G401.6 (cell line): ENCODE results near the gene TARP.
"Not testable (repeated sequence)": the region's sequence is repeated elsewhere in the genome, so short reads cannot be mapped to it uniquely, and the experiment has no call there.

Experiments
- FAIRE-seq: peaks from 2 replicates; lab custom pipeline; 2012; peaks lifted over from hg19 to GRCh38; lab: Jason Lieb, UNC

The TARP gene

DNA sequence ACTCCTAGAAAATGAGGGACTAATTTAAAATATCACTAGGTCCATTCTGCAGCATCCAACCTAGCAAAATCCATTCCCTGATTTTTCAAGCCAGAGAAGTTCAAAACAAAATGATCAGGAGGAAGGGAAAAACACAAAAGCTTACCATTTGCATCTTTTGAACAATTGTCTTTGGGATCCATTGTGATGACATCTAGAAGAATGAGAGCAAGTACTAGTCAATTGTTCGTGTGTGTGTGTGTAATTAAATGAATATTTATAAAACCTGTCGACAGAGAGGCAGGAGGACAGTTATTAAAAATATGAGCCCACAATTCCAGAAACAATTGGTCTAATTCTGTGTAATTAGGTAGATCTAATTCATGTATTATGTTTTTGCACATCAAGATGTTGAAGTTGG lies 11.4 kb downstream of the TARP start:
- not testable (repeated sequence) for FAIRE-seq

DNA sequence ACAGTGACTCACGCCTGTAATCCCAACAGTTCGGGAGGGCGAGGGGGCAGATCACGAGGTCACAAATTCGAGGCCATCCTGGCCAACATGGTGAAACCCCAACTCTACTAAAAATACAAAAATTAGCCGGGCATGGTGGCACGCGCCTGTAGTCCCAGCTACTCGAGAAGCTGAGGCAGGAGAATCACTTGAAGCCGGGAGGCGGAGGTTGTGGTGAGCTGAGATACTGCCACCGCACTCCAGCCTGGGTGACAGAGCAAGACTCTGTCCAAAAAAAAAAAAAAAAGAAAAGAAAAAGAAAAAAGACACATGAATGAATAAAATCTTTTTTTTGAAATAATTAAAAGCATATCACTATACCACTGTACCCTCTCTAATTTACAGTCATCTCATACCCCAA lies 11.8 kb downstream of the TARP start:
- not testable (repeated sequence) for FAIRE-seq

DNA sequence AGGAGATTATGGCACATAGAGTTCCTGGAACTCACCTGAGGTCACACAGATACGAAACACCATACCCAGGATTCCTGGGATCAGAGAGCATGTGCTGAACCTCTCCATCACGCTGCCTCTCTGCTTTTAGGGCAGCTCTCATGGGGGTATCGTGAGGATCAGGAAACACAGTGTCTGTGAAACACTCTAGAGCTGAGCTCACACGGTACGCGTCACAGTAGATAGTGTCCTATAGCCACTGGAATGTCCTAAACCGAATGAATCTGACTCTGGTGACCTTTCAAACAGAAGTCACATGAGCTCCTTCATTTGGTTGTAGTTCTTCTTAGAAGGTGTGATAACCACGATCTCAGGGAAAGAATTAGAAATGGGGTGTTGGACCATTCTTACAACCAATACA lies 14.3 kb downstream of the TARP start:
- not testable (repeated sequence) for FAIRE-seq

DNA sequence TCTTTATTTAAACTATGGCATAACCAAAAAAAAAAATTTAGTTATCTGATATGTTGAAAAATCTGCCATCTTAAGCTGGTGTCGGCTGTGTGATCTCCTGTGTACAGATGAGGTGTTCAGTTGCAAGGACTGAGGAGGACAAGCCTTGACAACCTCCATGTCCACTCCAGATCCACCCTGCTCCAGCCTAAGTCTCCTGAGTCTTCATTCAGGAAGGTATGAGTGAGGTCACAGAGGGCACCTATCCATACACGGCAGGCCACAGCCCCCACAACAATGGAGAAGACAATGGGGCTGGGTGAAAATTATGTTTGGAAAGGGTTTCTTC lies 16.1 kb downstream of the TARP start:
- no peak for FAIRE-seq

DNA sequence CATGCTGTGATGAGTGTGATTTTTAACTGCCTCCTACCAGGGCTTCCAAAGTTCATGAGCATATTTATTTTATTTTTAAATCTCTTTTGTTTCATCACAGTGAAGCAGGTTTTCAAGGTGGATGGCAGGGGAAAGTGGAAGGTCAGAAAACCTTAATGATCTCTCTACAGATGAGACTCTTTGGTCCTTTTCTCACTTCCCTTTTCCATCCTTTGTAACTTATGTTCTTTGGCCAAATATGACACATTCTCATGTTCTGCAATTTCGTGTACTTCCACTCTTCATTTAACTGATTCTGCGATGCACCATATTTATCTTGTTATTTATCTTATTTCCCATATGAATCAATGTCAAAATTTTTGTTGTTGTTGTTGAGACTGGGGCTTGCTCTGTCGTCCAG lies 23.6 kb downstream of the TARP start:
- not testable (repeated sequence) for FAIRE-seq

DNA sequence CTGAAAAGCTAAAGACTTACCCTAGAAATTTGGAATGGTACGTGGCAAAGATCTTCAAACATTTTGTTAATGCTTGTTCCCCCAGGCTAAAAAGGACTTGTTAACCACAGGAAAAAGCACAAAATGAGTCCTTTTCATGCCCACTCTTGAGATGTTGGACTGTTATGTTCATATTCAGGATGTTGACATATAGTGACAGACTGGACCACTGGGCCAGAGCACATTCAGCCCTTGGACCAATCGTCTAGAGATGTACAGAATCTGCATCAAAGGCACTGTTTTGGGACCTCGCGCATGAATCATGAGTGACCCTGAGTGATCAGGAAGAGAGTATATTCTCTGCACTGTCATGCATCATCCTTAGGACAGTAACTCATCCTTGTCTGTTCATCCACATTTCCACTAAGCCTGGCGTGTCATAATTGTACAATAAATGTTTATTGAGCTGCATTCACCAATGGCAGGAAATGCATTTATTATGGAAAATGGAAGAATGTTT lies 25.3 kb downstream of the TARP start:
- no peak for FAIRE-seq

DNA sequence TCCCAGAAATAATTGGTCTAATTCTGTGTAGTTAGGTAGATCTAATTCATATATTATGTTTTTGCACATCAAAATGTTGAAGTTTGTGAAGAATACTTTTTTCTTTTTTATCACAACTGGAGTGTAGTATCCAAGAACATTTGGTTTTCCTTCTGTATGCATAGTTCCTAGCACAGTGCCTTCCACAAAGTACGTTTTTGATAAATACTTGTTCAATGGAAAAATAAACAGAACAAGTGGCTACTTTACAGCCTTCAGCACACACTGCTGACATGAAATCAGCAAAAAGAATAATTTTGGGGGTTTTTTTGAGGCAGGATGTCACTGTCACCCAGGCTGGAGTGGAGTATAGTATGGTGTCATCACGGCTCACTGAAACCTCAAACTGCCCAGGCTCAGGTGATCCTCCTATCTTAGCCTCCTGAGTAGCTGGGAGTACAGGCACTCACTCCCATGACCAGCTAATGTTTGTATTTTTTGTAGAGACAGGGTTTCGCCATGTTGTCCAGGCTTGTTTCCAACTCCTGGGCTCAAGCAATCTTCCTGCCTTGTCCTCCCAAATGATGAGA lies 27.9 kb downstream of the TARP start:
- no peak for FAIRE-seq

DNA sequence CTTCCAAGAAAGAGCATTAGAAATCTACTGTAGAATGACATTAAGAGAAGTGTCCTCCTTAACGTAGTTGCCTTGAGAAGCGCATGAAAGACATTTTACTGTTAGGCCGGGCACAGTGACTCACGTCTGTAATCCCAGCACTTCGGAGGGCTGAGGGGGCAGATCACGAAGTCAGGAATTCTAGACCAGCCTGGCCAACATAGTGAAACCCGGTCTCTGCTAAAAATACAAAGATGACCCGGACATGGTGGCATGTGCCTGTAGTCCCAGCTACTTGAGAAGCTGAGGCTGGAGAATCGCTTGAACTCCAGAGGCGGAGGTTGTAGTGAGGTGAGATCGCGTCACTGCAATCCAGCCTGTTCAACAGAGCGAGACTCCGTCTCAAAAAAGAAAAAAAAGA lies 28.9 kb downstream of the TARP start:
- FAIRE-seq = no peak

DNA sequence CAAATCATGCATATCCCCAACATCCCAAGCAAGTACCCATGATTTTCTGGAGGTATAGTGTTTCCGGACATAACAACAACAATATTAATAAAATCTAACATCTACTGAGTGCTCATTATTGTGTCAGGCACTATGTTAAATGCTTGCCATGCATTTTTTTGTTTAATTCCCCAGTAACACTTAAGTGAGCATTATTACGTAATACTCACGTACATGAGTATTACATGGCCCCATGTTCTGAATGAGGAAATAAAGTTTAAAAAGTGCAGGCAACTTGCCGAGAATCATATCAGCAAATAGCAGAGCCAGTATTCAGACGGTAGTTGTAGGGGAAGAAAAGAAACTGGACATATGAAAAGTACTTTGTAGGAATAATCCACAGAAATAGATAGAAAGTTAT lies 30.1 kb downstream of the TARP start:
- FAIRE-seq = not testable (repeated sequence)

DNA sequence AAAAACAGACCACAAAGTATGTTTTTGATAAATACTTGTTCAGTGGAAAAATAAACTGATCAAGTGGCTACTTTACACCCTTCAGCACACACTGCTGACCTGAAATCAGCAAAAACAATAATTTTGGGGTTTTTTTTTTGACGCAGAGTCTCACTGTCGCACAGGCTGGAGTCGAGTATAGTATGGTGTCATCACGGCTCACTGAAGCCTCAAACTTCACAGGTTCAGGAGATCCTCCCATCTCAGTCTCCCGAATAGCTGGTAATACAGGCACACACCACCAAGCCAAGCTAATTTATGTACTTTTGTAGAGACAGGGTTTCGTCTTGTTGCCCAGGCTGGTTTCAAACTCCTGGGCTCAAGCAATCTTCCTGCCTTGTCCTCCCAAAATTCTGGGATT lies 30.6 kb downstream of the TARP start:
- FAIRE-seq = no peak

DNA sequence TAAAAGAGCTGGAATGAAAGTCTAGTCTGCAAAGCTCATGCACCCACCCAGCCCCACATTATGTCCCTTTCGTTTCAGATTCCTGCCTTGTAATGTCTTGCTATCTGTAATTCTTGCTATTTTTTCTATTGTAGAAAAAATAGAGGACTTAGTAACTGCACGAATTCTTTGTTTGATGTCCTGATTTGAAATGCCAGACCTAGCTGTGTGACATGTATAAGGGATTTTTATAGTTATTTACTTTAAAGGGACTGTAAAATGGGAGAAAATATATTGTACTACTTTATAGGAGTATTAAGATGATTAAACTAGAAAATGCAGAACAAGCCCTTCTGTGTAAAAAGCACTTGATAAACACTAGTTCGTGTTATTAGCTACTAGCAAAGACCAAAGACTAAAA lies 32.4 kb downstream of the TARP start:
- no peak for FAIRE-seq

DNA sequence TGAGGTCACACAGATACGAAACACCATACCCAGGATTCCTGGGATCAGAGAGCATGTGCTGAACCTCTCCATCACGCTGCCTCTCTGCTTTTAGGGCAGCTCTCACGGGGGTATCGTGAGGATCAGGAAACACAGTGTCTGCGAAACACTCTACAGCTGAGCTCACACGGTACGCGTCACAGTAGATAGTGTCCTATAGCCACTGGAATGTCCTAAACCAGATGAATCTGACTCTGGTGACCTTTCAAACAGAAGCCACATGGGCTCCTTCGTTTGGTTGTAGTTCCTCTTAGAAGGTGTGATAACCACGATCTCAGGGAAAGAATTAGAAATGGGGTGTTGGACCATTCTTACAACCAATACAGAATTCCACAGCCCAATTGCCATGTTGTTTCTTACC lies 34.3 kb downstream of the TARP start:
- FAIRE-seq = not testable (repeated sequence)

DNA sequence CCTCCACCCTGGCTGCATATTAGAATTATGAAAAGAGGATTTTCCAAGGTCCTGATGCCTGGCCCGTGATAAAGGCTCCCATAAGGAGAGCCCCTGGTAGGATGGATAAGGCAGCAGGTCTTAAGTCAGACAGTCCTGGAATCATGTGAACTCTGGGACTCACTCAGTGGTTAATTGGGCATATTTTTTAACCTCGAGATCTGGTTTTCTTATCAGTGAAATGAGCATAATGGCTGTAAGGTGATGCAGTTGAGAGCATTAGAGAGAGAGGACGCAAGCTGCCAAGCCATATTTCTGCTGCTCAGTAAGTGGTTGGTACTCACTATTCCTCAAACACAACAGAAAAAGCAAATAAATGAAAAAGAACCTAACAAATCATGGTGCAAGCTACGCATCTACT lies 37.8 kb downstream of the TARP start:
- no peak for FAIRE-seq

DNA sequence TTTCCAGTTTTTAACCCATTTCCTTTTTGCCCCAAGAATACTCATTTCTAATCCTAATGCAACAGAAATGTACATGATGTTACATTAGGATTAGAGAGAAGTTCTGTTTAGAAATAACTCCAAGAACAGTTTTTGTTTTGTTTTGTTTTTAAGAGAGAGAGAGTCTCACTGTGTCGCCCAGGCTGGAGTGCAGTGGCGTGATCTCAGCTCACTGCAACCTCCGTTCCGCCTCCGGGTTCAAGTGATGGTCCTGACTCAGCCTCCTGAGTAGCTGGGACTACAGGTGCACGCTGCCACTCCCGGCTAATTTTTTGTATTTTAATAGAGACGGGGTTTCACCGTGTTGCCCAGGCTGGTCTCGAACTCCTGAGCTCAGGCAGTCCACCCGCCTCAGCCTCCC lies 38.7 kb downstream of the TARP start:
- FAIRE-seq = not testable (repeated sequence)

DNA sequence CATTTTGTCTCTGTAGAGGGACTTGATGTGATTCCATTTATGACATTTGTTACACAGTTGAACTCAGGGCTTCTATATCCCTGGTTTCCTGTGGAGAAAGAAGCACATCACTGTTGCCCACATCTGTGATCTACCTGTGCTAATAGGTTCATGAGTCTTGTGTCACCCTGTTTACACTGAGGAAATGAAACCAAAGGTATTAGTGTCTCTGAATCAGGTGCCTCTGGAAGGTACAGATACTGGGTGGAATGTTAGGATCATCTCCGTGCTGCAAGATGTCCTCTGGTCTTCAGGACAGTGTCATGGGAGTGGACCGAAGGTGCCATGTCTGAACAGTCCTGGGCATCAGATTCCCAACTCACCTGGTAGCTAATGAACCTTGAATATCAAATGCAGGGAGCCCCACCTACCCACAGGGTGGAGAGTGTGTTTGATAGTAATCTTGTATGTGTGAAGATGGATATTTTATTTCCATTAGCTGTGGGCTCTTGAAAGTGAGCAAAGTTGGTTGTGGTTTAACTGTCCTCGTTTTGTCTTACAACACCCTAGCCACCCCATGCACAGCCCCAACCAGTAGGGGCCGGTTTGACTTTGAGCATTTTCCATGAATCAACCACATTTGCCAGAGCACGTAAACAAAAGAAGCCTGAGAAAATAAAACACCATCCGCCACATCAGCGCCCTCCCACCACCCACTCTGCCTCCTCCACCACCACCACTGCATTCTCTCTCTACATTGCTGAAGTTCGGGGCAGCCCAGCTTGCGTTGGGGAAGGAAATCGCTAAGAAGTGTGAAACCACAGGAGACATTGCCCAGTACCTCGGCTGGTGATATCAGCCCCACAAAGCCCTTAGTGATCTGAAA lies 40.7 kb downstream of the TARP start:
- no peak for FAIRE-seq

DNA sequence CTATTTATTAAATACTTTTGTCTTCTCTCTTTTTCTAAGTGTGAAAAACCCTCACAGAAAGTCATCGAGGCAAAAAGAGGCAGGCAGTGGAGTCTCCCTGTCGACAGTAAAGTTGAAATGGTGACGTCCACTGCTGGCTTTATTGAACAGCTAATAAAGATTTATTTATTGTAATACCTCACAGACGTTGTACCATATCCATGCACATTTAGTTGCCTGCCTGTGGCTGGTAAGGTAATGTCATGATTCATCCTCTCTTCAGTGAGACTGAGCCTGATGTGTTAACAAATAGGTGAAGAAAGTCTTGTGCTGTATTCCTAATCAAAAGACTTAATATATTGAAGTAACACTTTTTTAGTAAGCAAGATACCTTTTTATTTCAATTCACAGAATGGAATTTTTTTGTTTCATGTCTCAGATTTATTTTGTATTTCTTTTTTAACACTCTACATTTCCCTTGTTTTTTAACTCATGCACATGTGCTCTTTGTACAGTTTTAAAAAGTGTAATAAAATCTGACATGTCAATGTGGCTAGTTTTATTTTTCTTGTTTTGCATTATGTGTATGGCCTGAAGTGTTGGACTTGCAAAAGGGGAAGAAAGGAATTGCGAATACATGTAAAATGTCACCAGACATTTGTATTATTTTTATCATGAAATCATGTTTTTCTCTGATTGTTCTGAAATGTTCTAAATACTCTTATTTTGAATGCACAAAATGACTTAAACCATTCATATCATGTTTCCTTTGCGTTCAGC lies 43.4 kb downstream of the TARP start:
- FAIRE-seq = no peak

DNA sequence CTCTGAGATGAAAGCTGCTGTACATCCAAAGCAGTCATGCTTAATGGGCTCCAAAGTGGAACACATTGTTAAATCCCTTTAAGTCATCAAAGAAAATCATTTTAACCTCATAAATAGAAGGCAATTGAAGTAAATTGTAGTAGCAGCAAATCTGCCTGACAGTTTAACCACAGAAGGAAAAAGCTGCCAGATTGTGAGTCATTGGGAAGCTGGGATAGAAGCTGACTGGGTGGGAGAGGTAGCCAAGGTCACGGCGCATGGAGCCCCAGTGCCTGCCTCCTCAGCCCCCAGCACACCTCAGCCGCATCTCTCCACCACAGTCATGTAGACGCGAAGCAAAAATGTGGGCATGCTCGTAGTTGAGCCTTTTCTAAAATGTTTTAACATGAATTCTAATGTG lies 44.0 kb downstream of the TARP start:
- no peak for FAIRE-seq

DNA sequence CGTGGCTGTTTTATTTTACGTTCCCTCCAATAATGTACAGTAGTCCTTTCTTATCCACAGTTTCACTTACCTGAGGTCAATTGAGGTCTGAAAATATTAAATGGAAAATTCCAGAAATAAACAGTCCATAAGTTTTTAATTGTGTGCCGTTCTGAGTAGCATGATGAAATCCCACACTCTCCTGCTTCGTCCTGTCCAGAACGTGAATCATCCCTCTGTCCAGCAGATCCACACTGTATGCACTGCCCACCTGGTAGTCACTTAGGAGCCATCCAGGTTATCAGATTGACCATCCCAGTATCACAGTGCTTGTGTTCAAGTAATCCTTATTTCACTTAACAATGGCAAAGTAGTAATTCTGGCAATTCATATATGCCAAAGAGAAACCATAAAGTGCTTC lies 49.0 kb downstream of the TARP start:
- FAIRE-seq = no peak

DNA sequence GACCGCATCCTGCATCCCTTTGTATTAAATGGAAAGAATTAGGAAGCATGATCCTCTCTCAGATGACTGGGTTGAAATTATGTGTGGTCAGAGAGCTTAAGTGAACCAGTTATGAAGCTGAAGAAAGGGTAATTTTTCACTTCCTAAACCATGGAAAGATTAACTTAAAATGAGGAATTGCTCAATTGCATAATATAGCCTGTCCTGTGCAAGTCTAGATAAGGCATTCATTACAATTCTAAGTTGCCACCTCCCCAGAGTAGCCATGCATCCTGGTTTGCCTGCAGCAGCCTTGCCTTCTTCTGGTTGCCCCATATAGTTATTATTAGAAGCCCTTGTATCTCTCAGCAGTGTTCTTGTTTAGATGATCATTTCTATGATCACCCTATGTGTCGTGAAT lies 50.1 kb downstream of the TARP start:
- FAIRE-seq = no peak

DNA sequence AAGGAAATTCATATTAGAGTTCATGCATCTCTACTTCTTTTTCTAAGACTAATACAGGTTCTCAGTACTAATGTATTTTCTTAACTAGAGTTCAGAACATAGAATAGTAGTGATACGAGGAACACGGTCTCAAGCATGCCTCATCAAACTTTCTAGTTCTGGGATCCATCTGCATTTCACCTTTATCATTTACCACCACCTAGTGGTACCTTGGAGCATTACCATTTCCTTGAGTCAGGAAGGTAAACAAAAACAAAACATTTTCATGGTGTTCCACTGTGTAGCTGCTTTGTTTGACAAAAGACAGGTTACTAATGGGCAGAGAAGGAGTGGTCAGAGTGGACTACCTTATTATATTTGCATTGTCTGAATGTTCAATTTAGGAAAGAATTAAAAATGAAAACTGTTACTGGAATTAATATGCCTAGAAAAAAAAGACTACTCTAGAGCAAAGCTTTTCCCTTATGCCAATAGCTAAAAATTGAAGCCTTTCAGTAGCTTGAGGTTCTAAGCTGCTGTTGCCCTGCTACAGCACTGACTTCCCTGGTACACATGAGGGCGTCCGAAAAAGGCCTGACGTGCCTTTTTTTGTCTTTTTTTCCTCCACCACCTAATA lies 50.8 kb downstream of the TARP start:
- FAIRE-seq = peak; percentile 95

DNA sequence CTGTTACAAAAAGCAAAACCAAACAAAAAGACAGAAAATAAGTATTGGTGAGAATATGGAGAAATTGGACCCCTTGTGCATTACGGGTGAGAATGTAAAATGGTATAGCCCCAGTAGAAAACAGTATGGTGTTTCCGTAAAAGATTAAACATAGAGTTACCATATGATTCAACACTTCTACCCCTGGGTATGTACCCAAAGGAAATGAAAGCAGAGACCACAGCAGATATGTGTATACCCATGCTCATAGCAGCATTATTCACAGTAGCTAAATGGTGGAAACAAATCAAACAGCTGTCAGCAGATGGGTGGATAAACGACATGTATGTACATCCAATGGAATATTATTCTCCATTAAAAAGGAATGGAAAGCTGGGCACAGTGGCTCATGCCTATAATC lies 53.0 kb downstream of the TARP start:
- FAIRE-seq = no peak

DNA sequence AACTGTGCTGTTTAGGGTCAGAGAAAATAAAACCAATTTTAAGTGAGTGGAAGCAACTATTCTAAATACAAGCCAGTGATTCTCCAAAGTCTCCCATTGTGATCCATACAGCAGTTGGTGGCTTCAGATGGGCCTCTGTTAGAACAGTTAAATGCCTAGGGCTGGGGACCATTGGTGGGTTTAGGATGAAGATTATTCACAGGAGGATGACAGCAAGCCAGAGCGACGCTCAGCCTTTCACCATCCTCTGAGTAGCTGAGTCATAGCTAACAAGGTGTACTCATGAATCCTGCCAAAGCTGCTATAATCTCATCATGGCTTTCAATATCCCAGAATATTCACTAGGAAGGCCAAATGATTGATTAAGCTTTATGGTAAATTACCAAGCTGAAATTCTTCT lies 55.8 kb downstream of the TARP start:
- no peak for FAIRE-seq
